Body of pancreas (tissue), 4 donors: Measurements from ENCODE around the gene PGAP3. TPM values are rescaled to one million over a fixed set of nuclear protein-coding genes. Genes with fewer than 3 reads are reported as not detected.

Source experiments
- ATAC-seq: fragments of 150-250 bp; one replicate; pipeline ENCODE4 v1.9.1; 2016
- DNase-seq, 4 donors: peaks; one replicate each; pipeline ENCODE4 v3.0.0-alpha.2; 2019
- H3K27ac ChIP-seq, 4 donors: fragments of 200-600 bp; sonication (generic); 1 replicate in 3 of 4; 2 replicates in 1 of 4; pipeline versions ENCODE4 v1.5.1 to v1.6.1; 2016 to 2019; ENCODE audit warnings: mild to moderate bottlenecking in 1 of 4, mixed read lengths in 1 of 4, moderate library complexity in 1 of 4
- H3K27me3 ChIP-seq, 2 donors: fragments of 200-600 bp; sonication (generic); one replicate each; pipeline ENCODE4 v1.6.0; 2016; ENCODE audit warnings: mild to moderate bottlenecking in 1 of 2
- H3K36me3 ChIP-seq, 2 donors: fragments of 200-600 bp; sonication (generic); replicated peaks in 1 of 2; 2 replicates each; pipeline ENCODE4 v1.5.1; 2016; ENCODE audit warnings: low read depth in 2 of 2; ENCODE audit not compliant: insufficient read depth in 1 of 2
- H3K4me1 ChIP-seq: fragments of 200-600 bp; sonication (generic); one replicate; pipeline ENCODE4 v1.6.0; 2016
- H3K4me3 ChIP-seq, 2 donors: fragments of 200-600 bp; sonication (generic); 1 replicate in 1 of 2; 2 replicates in 1 of 2; pipeline ENCODE4 v1.5.1; 2016 to 2019
- H3K9me3 ChIP-seq, 3 donors: fragments of 200-600 bp; sonication (generic); 1 replicate in 2 of 3; 2 replicates in 1 of 3; pipeline ENCODE4 v1.5.1; 2016
- CTCF ChIP-seq, 7 experiments: fragments of 450-650 bp in 4 of 7; fragments of 200-600 bp in 3 of 7; sonication (generic) in 3 of 7; IDR thresholded peaks; one replicate each; pipeline ENCODE4 v1.5.1; 2016 to 2019; ENCODE audit warnings: antibody characterized with exemption in 7 of 7
- POLR2A ChIP-seq, 3 donors: fragments of 450-650 bp; IDR thresholded peaks; one replicate each; pipeline ENCODE4 v1.6.1; 2016; ENCODE audit warnings: antibody characterized with exemption in 3 of 3, mild to moderate bottlenecking in 2 of 3
- WGBS, 2 donors: methylation state at CpG; one replicate each; pipeline ENCODE4 v1.1.5; 2017; 5-methylcytosine and 5-hydroxymethylcytosine counted together
- intact Hi-C: fragments of 100-400 bp; cut with DNase I; formaldehyde crosslinking; loops from one replicate; pipeline ENCODE4 v1.15.1; 2023
- total RNA-seq, 2 donors: library from RNA; depleted of rRNA; stranded (reverse); fragments of >200 nt; gene quantifications; one replicate each; pipeline ENCODE4 v1.1.0, GENCODE V29; 2016

PGAP3 gene
- total RNA-seq, 2 donors from 2014 or later = 13.8 to 33.2 TPM

GRCh38 chr17:39732586-39732985, 44.7 kb upstream of the PGAP3 start:
- Histone ChIP-seq H3K36me3 (no peaks in the 10 kb centered on the region), H3K9me3 (no peaks in the 10 kb centered on the region), H3K27ac (no peak overlapping the region), H3K4me1 (peaks cover 29% of the 10 kb centered on the region), H3K27me3 (no peaks in the 10 kb centered on the region), H3K4me3 (no peak overlapping the region)
- no peak for DNase-seq
- ATAC-seq = no peak
- intact Hi-C loops = no loop called here
- 92 to 96% methylated on average over 3 of the region's 3 CpGs for WGBS, 2 donors
- no peak for TF ChIP-seq CTCF (IDR thresholded peaks at IDR 0.05)
- TF ChIP-seq POLR2A (IDR thresholded peaks at IDR 0.05) = no peak

DNA sequence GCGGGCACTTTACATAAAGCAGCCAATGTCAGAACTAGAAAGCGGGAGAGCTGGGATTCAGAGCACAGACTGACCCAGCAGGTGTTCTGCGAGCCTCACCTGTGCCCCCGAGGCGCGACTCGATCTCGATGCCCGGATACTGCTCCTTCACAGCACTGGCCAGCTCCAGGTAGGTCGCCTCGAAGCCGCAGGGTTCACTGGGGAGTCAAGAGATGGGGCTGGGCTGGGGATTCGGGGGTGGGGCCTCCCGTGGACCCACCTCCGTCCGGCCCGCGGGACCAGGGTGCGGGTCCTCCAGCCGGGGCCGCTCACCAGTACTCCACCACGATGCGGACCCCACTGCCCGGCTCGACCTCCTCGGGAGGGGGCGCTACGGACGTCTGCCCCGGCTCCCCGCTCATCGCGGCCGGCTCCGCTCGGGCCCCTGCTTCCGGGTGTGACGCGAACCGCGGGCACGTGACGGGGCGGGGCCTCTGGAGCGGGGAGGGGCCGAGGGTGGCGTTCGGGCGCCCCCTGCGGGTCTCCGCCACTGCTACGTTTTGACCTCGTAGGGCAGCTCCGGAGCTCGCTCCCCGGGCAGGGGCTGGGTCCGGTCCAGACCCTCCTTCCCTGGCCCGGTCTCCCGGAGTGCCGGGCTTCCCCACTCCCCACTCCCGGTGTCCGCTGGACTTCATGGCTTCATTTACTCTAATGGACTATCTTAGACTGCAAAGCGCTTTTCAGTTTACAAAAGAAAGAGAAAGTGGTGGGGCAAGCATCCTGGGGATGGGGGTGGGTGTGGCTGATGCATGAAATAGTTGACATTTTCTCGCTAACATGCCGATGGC, 42.5 kb upstream of the PGAP3 start, which contains the start of gene MIEN1:
TSS of gene MIEN1 (minus strand) at position 438 of the 827 bp plus-strand sequence. CDS start at position 401, 37 bp downstream.
- Histone ChIP-seq H3K27me3 (no peaks in the 10 kb centered on the region), H3K36me3 (peaks cover 0 to 1% of the 10 kb centered on the region in 2 donors), H3K4me3 (peak within 1 kb of the TSS; percentile 58 to 74), H3K9me3 (no peaks in the 10 kb centered on the region), H3K27ac (peak within 1 kb of the TSS; percentile 87 to 94 (median 92)), H3K4me1 (peaks cover 13% of the 10 kb centered on the region)
- DNase-seq (peak; percentile 90 to 95 (median 94)), ATAC-seq (peak; percentile 94)
- peak; percentile 52 to 89 (median 83) for TF ChIP-seq POLR2A (IDR thresholded peaks at IDR 0.05)
- peak; percentile 84 to 93 (median 90) for TF ChIP-seq CTCF (IDR thresholded peaks at IDR 0.05)
- WGBS, 2 donors = 0 to 1% methylated on average over 34 to 65 of the region's 65 CpGs
- intact Hi-C loops = no loop called here

- Histone ChIP-seq H3K27ac (peak overlapping the region; percentile 87 to 94 (median 92)), H3K9me3 (no peaks in the 10 kb centered on the region), H3K36me3 (peaks cover 0 to 5% of the 10 kb centered on the region in 2 donors), H3K27me3 (no peaks in the 10 kb centered on the region), H3K4me3 (no peak overlapping the region), H3K4me1 (peaks cover 13% of the 10 kb centered on the region)
- 71 to 91% methylated on average over 4 to 6 of the region's 6 CpGs for WGBS, 2 donors
- TF ChIP-seq POLR2A (IDR thresholded peaks at IDR 0.05) = no peak
- TF ChIP-seq CTCF (IDR thresholded peaks at IDR 0.05) = no peak
- DNase-seq (no peak), ATAC-seq (no peak)
- intact Hi-C loops = no loop called here
These were observed 41.5 kb upstream of the PGAP3 start for GRCh38 chr17:39729280-39729851.

- H3K4me3 ChIP-seq = no peak overlapping the region
- no peaks in the 10 kb centered on the region for H3K27me3 ChIP-seq
- H3K27ac ChIP-seq = no peak overlapping the region
- H3K4me1 ChIP-seq = peaks cover 13% of the 10 kb centered on the region
- peaks cover 0 to 5% of the 10 kb centered on the region in 2 donors for H3K36me3 ChIP-seq
- no peak for DNase-seq
- TF ChIP-seq POLR2A (IDR thresholded peaks at IDR 0.05) = no peak
- TF ChIP-seq CTCF (IDR thresholded peaks at IDR 0.05) = no peak
- no peaks in the 10 kb centered on the region for H3K9me3 ChIP-seq
- ATAC-seq = no peak
- 46 to 83% methylated on average over 2 to 10 of the region's 10 CpGs for WGBS, 2 donors
- intact Hi-C loops = no loop called here
These were observed 39.7 kb upstream of the PGAP3 start for GRCh38 chr17:39727556-39727955.
